Measurements from ENCODE around the gene PLCXD3.

- TF ChIP-seq POLR2A (IDR thresholded peaks at IDR 0.05; ENCODE audit: low read depth, low read length), result no peak
- no peak for TF ChIP-seq POLR2AphosphoS5 (IDR thresholded peaks at IDR 0.05; ENCODE audit: low read depth, low read length)
These were observed 185.3 kb downstream of the PLCXD3 start for GRCh38 chr5:41325074-41325473.

Data from GM12892 (cell line).